GM21423 (cell line): Measurements from ENCODE around the gene PIK3CG.
"Not testable (repeated sequence)": the region's sequence is repeated elsewhere in the genome, so short reads cannot be mapped to it uniquely, and the experiment has no call there.

ENCODE experiments used
- ATAC-seq: cut with Tn5 transposase; IDR thresholded peaks from one replicate; pipeline ENCODE4 v1.9.1; 2021; ENCODE audit warnings: mild to moderate bottlenecking, moderate library complexity; ENCODE audit not compliant: unreplicated experiment

PIK3CG gene

DNA sequence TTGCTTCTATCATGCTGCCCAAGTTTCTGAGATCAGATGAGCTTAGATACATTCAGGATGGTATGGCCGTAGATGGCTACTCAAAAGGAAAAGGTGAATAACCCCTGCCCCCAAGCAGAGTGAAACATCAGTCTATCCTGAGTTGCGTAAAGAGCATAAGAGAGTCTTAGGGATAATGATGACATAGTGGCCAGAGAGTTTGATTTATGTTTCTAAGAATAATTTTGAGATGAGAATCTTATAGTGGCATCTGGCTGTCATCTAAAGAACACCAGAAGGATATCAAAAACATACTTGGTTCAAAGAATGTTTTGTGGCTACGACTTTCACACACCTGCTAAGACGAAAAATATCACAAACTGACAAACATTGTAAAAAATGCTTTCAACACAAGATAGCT is 20.6 kb downstream of the PIK3CG start:
- ATAC-seq = no peak

DNA sequence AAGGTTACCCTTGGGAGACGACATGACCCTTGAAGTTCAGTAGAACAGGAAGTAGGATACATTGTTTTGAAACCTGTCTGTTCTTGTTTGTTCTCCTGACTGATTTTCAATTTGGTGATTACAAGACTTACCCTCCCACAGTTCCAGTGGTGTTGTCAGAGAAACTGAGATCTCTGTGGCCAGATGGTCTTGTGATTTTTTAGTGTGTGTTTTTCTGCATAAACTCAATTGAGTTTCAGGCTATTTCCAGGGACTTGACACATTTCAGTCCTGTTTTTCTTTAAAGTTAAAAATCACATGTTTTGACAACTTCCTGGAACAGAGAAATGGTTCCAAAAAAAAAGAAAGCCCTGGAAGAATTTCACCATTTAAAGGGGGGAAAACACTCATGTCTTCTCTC is 22.3 kb downstream of the PIK3CG start:
- no peak for ATAC-seq

DNA sequence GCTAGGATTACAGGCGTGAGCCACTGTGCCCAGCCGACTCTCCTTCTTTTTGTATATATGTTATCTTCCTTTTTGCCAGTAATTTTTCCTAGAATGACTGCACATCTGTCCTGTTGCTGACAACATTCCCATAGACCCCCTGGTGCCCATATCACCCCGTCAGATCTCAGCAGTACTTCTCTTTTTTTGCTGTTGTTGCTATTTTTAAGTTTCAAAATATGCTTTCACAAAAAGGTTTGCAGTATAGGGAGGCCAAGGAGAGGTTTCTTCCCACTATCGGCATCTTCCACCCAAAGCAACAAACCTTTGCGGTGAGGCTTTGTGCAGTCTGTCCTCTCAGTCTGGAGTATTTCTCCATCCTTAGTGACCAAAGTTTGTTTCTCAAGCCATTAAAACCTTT is 23.1 kb downstream of the PIK3CG start:
- ATAC-seq = no peak

DNA sequence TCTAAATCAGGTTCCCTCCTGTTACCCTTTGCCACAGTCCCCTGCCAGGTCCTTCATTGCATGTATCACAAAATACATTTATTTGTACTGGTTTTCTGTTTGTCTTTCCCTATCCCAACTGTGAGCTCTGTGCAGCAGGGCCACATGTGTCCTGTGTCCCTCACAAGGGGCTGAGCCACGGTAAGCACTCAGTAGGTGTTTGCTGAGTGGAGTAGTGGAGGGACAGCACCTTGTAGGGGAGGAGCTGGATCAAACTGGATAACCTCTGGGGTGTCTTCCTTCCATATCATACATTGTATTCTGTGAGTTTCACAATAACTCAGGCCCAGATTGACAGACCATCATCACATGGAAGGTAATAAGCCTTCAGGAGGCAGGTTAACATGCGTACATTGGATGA is 25.9 kb downstream of the PIK3CG start:
- no peak for ATAC-seq

DNA sequence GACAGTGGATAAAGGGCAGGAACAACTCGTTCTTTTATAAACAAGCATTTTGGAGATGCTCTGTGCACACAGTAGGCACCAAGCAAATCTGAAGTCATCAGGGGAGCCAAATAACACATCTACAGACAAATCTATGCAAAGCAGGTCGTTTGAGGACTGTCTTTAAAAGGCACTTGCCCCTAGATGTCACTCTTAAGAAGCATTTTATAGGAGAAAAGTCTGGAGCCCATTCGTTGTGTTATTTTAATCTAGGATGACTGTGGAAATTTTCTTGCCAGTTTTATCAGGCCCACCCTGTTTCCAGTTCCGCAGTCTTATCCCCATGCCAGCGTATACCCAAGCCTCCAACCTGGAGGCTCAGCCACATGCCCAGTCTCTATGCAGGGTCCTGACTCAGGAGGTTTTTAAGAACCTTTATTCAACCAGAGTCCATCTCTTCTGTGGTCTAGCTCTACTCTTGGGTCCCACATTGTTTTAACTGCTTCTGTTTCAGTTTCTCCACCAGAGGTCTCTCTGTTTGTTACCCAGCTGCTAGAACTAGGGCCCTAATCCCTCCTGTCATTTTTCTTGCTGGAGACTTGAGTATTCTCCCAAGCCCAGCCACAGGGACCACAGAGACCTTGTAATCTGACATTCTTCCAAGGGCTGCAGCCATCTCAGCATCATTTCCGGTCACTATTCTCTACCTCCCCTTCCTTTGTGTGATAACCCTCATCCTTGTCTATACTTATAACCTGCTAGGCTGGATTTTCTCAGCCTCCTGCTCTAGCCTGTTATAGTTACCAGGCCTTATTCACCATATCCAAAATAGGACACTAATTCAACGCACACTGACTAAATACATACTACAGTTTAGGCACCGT is 26.7 kb downstream of the PIK3CG start:
- no peak for ATAC-seq

DNA sequence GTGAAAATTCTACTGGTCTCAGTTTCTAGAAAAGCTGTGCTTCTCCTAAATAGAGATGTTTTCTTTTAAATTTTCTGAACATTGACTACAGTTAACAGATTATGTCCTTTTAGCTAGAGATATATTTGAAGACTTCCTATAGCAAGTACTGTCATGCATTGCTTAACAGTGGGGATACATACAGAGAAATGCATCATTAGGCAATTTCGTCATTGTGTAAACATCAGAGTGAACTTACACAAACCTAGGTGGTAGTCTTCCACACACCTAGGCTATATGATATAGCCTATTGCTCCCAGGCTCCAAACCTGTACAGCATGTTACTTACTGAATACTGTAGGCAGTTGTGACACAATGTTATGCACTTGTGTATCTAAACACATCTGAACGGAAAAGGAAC is 28.5 kb downstream of the PIK3CG start:
- ATAC-seq = no peak

DNA sequence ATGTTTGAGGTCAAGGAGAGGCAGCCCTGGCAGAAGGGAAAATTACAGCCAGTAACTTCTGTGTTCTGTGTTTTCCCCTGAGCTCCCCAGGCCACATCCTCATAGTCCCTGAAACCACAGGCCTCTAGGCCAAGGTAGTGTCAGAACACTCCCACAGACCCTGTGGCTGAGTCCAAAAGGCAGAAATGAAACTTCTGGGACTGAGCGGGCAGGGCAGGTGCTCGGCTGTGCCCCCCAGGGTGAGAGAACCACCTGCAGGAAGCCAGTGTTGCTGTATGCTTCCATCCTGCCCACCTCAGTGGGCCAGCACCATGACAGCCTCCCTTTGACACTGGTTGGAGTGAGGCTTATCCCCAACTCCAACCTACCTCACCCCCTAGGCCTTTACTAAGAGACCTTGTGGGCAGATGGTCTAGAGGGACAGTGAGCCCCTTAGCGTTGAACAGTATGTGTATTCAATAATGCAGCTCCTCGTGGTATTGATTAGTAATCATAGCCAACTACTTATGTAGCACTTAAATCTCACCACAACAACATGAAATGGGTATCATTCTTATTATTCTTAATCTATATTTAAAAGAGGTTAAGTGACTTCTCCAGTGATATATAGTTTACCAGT is 30.3 kb downstream of the PIK3CG start:
- peak; percentile 92 for ATAC-seq

DNA sequence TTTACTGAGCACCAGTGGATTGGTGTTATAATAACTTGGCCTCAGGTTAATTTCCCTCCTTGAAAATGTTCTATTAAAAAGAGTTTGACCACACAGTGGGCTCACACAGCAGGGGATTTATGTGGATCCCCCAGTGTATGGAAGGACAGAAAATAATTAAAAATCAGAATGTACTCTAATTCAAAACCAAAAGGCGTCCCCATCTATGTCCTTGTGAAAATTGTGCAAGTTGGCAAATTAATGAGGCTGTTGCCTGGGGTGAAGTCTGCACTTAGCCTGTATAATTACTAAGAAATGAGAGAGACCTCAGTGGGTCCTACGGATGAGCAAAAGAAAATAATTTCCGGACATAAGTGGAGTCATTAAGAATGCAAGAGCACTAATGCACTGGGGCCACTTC is 31.1 kb downstream of the PIK3CG start:
- no peak for ATAC-seq

DNA sequence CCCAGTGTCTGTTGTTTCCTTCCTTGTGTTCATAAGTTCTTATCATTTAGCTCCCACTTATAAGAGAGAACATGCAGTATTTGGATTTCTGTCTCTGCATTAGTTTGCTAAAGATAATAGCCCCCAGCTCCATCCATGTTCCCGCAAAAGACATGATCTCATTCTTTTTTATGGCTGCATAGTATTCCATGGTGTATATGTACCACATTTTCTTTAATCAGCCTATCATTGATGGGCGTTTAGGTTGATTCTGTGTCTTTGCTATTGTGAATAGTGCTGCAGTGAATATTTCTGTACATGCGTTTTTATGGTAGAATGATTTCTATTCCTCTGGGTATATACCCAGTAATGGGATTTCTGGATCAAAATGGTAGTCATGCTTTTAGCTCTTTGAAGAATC is 32.5 kb downstream of the PIK3CG start:
- not testable (repeated sequence) for ATAC-seq

DNA sequence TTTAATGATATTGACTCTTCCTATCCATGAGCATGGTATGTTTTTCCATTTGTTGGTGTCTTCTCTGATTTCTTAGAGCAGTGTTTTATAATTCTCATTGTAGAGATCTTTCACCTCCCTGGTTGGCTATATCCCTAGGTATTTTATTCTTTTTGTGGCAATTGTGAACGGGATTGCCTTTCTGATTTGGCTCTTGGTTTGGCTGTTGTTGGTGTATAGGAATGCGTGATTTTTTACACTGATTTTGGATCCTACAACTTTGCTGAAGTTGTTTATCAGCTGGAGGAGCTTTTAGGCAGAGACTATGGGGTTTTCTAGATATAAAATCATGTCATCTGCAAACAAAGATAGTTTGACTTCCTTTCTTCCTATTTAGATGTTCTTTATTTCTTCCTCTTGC is 33.9 kb downstream of the PIK3CG start:
- ATAC-seq = not testable (repeated sequence)

DNA sequence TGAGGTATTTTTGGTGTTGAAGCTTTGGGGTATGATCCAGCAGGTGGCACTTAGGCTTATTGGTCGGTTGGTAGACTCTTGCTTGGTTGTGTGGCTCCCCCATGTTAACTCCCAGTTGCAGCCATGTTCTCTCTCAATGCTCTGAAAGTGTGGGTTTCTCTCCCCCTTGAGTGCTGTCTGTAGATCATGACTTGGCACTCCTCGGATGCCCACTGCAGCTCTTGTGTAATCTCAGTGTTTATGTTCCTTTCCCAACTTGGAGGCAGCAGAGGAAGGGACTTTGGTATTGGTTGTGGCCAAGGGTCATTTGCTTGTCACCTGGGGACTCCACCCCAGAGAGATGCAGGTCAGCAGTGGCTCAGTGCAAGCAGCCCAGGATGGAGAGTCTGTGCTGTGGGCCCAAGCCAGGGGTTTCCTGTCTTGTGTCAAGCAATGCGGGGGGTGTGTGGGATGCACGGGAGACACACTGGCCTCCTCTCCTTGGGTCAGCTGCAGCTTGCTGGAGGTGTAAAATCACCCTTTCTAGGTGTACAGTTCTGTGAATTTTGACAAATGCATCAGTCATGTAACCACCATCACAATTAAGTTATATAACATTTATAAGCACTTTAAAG is 36.9 kb downstream of the PIK3CG start:
- no peak for ATAC-seq

DNA sequence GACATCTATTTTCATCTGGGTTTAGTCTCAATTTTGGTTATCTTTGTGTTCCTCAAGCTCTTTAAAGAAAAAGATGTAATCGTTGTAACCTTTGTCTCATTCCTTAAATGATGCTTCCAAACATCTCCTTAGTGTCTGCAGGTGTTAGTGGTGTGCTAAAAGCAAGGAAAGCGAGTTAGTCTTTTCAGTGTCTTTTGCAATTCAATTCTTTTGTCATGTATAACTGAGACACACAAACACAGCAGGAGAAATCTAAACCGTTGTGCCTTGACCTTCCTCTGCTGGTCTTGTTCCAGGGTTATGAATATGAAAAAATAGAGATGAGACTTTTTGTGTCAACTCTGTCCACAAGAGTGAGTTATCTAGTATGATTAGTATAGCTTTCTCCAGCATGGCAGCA is 40.7 kb downstream of the PIK3CG start:
- no peak for ATAC-seq

DNA sequence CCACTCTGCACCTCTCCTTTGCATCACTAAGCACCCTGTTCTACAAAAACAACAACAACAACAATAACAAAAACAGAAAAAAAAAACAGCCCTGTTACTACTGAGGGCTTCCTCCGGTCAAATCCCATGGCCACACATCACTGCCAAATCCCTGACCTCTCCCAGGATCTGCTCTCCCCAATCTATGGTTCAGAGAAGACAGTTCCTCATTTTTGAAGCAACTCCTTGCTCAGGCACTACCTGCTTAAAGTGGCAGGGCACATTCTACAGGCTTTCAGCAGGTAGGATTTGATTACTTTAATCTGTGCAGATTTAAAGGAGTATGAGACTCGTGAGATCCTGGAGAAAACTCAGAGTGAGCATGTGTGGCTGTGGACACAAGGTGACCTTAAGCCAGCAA is 46.9 kb downstream of the PIK3CG start:
- ATAC-seq = no peak

DNA sequence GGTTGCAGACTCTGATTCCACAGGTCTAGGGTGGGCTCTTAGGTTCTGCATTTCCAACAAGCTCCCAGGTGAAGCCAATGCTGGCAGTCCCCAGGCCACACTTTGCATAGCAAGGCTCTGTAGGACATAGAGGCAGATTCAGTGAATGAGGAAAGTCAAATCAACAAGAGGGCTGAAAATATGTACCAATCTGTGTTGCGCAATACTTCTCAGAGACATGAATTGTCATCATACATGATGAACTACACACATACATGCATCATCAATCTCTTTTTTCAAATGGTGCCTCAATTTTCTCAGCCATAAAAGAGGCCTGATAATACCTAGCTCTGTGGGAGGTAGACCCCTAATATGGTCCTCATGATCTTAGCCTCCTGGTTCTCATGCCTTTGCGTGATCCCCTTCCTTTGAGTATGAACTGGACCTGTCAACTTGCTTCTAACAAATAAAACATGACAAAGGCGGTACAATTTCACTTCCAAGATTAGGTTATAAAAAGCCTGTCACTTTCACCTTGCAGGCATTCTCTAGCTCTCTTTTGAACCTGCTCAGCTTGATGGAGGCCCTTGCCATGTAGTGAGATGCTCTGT is 49.0 kb downstream of the PIK3CG start:
- ATAC-seq = no peak

DNA sequence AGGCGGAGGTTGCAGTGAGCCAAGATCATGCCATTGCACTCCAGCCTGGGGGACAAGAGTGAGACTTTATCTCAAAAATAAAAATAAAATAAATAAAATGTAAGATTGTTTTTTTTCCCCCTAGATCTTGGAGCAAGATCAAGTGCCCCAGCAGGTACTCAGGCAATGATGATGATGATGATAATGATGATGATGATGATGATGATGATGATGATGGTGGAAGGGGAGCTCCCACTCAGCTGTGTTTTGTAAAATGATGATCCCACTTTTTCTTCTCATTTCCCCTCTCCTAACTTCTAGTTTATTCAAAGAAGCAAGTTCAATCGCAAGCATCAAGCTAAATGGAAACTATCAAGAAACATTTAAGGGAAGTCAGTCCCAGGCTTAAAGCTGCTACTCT is 50.3 kb downstream of the PIK3CG start:
- no peak for ATAC-seq

DNA sequence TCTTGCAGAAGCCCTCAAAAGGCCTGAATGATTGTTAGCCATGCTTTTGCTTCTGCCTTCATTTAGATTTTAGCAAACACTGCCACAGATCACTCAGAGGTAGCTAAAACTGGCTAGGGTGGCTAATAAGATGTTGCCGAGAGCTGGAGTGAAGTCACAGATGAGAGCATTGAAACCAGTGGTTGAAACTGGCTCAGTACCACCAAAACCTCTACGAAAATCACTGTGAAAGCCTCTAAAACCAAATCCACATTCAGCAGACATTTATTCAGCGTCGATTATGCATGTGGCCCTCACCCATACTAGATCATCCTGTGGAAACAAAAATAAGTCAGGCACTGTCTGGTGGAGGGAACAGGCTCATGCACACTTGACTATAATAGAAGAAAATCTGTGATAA is 50.8 kb downstream of the PIK3CG start:
- peak; percentile 98 for ATAC-seq

DNA sequence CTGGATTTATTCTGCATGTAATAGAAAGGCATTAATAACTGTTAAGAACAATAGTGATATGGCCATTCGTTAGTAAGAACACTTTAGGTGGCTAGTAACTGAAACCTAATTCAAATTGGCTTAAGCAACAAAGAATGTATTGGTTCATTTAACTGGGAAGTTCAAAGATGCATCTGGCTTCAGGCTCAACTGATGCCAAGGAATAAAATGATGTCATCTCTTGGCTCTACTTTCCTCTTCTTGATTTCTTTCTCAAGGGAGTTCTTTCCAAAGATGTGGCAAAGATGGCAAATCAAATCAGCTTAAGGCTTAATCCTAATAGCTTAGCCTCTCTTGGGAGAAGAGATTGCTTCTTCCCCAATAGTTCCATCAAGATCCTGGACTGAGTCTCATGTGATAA is 51.6 kb downstream of the PIK3CG start:
- ATAC-seq = no peak

DNA sequence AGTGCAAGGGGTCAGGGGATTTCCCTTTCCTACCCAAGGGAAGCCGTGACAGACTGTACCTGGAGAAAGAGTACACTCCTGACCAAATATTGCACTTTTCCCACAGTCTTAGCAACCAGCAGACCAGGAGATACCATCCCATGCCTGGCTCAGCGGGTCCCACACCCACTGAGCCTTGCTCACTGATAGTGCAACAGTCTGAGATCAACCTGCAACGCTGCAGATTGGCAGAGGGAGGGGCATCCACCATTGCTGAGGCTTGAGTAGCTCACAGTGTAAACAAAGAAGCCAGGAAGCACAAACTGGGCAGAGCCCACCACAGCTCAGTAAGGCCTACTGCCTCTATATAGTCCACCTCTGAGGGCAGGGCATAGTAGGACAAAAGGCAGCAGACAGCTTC is 53.9 kb downstream of the PIK3CG start:
- no peak for ATAC-seq

DNA sequence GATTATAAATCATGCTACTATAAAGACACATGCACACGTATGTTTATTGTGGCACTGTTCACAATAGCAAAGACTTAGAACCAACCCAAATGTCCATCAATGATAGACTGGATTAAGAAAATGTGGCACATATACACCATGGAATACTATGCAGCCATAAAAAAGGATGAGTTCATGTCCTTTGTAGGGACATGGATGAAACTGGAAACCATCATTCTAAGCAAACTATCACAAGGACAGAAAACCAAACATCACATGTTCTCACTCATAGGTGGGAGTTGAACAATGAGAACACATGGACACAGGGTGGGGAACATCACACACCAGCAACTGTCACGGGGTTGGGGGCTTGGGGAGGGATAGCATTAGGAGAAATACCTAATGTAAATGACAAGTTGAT is 59.4 kb downstream of the PIK3CG start:
- ATAC-seq = not testable (repeated sequence)

DNA sequence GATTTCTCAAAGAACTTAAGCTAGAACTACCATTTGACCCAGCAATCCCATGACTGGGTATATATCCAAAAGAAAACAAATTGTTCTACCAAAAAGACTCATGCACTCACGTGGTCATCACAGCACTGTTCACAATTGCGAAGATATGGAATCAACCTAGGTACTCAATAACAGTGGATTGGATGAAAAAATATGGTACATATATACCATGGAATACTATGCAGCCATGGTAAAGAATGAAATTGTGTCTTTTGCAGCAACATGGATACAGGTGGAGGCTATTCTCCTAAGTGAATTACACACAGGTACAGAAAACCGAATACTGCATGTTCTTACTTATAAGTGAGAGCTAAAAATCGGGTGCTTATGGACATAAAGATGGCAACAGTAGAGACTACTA is 61.8 kb downstream of the PIK3CG start:
- ATAC-seq = no peak

DNA sequence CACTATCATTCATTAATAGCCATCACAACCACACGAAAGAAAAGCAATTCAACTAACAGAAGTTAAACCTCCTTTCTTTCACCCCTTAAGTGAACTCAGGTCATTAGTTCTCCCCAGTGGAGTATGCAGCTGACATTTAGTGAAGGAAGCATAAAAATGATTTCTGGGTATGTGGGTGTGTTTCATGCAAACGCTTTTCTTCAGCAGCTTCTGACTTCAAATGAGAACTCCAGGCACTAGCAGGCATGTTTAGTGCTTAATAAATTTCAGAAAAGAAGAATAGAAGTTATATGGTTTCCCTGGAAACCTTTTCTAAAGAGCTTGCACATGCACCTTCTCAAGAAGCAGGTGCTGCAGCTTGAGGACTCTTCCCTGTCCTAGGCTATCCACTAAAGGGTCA is 62.5 kb downstream of the PIK3CG start:
- ATAC-seq = no peak

DNA sequence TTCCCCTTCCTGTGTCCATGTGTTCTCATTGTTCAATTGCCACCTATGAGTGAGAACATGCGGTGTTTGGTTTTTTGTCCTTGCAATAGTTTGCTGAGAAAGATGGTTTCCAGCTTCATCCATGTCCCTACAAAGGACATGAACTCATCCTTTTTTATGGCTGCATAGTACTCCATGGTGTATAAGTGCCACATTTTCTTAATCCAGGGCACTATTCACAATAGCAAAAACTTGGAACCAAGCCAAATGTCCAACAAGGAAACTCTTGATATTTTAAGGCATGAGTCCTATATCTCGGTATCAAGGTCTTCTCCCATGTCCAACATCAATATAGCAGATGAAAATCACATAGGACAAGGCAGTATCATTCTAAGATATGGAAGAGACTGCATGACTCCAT is 64.5 kb downstream of the PIK3CG start:
- ATAC-seq = not testable (repeated sequence)
